T-helper 2 cell treated with Interferon-gamma antibody and Interleukin-4, amounts not matched to agents 5 μg/mL and 100 μg/mL, for 36 hours (primary cell): Measurements from ENCODE around the gene EPHA3.
"Not testable (repeated sequence)": the region's sequence is repeated elsewhere in the genome, so short reads cannot be mapped to it uniquely, and the experiment has no call there.

Experiments
- DNase-seq: peaks from one replicate; pipeline ENCODE4 v3.0.0; 2021; ENCODE audit warnings: low spot score
- H3K27ac Mint-ChIP-seq: one replicate; pipeline ENCODE4 v1.8.0; 2021; ENCODE audit warnings: mild to moderate bottlenecking, mixed read lengths
- H3K27me3 Mint-ChIP-seq: one replicate; pipeline ENCODE4 v1.8.0; 2021; ENCODE audit warnings: low read depth, mixed read lengths
- H3K36me3 Mint-ChIP-seq: one replicate; pipeline ENCODE4 v1.8.0; 2021; ENCODE audit warnings: low read depth, mixed read lengths
- H3K4me1 Mint-ChIP-seq: one replicate; pipeline ENCODE4 v1.8.0; 2021; ENCODE audit warnings: low read depth, mixed read lengths
- H3K4me3 Mint-ChIP-seq: one replicate; pipeline ENCODE4 v1.8.0; 2022; ENCODE audit warnings: mild to moderate bottlenecking, moderate library complexity, mixed read lengths
- H3K9me3 Mint-ChIP-seq: one replicate; pipeline ENCODE4 v1.8.0; 2021; ENCODE audit warnings: mixed read lengths

EPHA3 gene

DNA sequence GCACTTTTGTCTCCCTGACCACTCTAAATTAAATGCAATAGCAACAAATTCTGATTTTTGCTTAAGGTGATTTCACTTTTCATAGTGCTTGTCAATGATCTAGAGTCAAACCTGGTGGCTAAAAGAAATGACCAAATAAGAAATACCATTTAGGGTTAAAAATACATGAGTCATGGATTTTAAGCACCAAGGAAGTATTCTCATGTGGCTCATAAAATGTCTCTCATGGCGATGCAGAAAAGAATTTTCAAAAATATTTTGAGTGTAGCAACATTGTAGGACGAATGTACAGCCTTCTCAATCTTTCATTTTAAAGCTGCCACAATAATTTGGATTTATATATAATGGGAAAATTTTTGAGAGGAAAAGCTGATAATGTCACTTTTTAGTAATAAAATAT, 193.6 kb downstream of the EPHA3 start:
- no peak overlapping the region for H3K27ac Mint-ChIP-seq
- no peaks in the 10 kb centered on the region for H3K36me3 Mint-ChIP-seq
- no peaks in the 10 kb centered on the region for H3K27me3 Mint-ChIP-seq
- DNase-seq = no peak
- H3K9me3 Mint-ChIP-seq = peaks cover 18% of the 10 kb centered on the region
- H3K4me1 Mint-ChIP-seq = no peaks in the 10 kb centered on the region
- no peak overlapping the region for H3K4me3 Mint-ChIP-seq

DNA sequence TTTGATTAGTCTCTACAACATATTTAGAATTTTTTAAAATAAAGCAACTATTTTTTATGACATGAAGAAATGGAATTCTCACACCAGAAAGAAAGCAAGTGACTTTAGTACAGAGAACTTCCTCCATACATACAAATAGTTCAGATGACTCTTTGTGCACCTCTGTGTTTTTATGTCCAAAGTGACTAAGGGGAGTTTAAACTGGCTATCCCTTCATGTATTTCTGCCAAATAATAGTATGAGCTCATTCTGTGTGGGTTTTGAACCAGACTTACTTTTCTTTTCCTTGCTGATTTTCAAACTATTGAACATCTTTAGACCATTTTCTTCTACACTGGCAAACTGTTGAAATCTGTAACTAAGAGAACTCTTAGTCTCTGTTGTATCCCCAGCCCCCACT, 196.3 kb downstream of the EPHA3 start:
- no peak for DNase-seq
- no peak overlapping the region for H3K27ac Mint-ChIP-seq
- peaks cover 17% of the 10 kb centered on the region for H3K9me3 Mint-ChIP-seq
- no peaks in the 10 kb centered on the region for H3K4me1 Mint-ChIP-seq
- H3K4me3 Mint-ChIP-seq = no peak overlapping the region
- no peaks in the 10 kb centered on the region for H3K36me3 Mint-ChIP-seq
- no peaks in the 10 kb centered on the region for H3K27me3 Mint-ChIP-seq

DNA sequence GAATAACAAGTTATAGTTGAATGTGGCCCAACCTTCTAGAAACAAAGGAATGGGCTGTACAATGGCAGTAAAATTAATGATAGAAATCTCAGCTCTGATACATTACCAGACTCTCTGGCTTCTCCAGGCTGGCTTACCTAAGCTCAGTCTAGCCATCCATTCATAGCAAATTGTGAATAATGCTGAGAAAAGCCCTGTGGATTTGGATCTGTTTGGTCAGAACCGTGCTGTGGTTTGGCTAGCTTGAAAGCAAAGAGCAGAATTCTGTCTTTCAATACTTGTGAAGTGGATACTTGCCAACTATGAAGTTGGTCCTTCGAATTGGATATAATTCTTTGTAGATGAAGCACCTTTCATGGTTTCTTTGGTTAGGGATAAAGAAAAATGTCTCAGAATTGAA, 199.1 kb downstream of the EPHA3 start:
- Mint-ChIP-seq H3K36me3 (no peaks in the 10 kb centered on the region), H3K4me1 (no peaks in the 10 kb centered on the region), H3K9me3 (peaks cover 18% of the 10 kb centered on the region), H3K27ac (no peak overlapping the region), H3K4me3 (no peak overlapping the region), H3K27me3 (no peaks in the 10 kb centered on the region)
- DNase-seq = no peak

DNA sequence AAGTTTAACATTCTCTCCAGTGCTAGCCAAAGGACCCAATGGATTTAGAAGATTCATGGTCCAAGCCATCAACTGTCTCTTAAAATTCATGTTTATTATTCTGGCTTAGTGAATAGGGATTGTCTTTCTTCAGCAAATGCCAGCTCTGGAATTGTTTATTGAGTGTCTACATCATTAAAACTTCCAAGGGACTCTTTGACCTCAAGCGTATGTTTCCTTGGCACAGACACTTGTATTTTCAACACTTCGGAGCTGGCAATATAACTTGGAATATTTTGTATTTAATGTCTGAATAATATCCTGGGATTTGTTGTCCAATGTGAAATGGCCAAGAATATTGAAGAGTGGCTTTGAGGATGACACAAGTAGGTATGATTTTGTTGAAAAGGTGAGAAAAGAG, 204.2 kb downstream of the EPHA3 start:
- Mint-ChIP-seq H3K27ac (no peak overlapping the region), H3K4me3 (no peak overlapping the region), H3K27me3 (no peaks in the 10 kb centered on the region), H3K36me3 (no peaks in the 10 kb centered on the region), H3K4me1 (no peaks in the 10 kb centered on the region), H3K9me3 (peaks cover 9% of the 10 kb centered on the region)
- DNase-seq = no peak

DNA sequence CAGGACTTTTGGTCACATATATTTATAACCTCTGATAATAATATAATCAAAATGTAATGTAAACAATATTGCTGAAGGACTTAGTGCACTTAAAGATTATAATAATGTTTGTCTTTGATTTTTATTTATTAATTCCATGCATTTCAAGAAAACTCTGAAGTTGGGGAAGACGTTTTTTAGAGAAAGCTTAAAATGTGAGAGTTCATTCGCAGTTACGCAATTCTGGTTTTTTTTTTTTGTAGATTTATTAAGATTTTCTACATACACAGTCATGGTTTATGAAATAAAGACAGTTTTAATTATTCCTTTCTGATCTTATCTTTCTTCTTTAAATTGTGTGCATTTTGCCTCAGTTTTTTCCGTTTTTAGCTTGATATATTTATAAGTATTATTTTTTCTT, 204.7 kb downstream of the EPHA3 start:
- Mint-ChIP-seq H3K4me1 (no peaks in the 10 kb centered on the region), H3K36me3 (no peaks in the 10 kb centered on the region), H3K9me3 (peaks cover 9% of the 10 kb centered on the region), H3K4me3 (no peak overlapping the region), H3K27ac (no peak overlapping the region), H3K27me3 (no peaks in the 10 kb centered on the region)
- no peak for DNase-seq

DNA sequence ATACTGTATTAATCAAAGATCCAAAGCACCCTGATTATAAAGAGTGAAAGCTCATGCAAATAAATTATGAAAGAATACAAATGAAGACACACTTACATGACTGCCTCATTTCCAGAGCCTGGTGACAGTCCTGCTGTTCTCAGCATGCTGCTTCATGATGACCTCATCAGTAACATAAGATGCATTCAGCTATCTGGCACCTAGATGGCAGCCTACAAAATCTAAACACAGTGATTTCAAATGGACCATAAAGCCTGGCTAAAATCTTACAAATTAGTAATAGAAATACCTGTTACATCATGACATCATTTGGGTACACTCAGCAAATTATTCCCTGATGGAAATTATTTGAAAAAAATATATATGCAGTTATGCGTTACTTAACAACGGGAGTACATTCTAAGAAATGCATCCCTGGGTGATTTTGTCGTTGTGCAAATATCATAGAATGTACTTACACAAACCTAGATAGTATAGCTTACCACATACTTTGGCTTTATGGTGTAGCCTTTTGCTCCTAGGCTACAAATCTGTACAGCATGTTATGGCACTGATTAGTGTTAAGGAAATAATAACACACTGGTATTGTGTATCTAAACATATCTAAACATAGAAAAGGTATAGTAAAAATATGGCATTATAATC, 207.2 kb downstream of the EPHA3 start:
- H3K9me3 Mint-ChIP-seq = peaks cover 5% of the 10 kb centered on the region
- no peaks in the 10 kb centered on the region for H3K36me3 Mint-ChIP-seq
- no peak overlapping the region for H3K4me3 Mint-ChIP-seq
- no peak overlapping the region for H3K27ac Mint-ChIP-seq
- no peaks in the 10 kb centered on the region for H3K27me3 Mint-ChIP-seq
- H3K4me1 Mint-ChIP-seq = no peaks in the 10 kb centered on the region
- no peak for DNase-seq

DNA sequence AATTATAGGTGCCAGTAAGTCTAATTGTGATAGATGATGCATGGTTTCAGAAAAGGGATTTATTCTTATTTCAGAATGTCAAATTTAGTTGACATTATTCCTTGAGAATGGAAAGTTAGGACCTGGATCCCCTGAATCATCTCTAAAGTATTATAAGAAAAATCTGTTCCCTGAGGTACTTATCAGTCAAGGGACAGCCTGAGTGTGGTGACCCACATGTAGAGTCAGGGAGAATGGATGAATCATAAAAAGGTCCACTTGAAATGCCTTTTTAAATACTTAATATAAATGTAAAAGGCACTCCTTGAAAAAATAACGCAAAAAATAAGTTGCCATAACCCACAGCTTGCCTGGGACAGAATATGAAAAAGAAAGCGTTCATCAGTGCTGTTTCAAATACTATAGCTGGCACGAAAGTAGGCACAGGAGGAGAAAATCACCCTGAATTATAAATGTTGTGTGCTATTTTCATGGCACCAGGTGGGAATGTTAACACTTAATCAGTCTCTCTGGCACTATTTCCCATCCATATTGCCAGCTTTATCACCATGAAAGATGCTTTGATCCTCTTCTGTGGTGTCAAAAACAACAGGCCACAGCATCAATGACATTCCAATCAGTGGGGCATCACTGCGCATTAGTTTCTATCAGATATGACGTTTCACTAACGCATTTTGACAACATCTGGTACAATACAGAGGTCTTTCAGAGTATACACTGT, 208.5 kb downstream of the EPHA3 start:
- no peak overlapping the region for H3K4me3 Mint-ChIP-seq
- no peaks in the 10 kb centered on the region for H3K27me3 Mint-ChIP-seq
- no peak overlapping the region for H3K27ac Mint-ChIP-seq
- DNase-seq = no peak
- H3K36me3 Mint-ChIP-seq = no peaks in the 10 kb centered on the region
- no peaks in the 10 kb centered on the region for H3K4me1 Mint-ChIP-seq
- H3K9me3 Mint-ChIP-seq = peaks cover 5% of the 10 kb centered on the region

DNA sequence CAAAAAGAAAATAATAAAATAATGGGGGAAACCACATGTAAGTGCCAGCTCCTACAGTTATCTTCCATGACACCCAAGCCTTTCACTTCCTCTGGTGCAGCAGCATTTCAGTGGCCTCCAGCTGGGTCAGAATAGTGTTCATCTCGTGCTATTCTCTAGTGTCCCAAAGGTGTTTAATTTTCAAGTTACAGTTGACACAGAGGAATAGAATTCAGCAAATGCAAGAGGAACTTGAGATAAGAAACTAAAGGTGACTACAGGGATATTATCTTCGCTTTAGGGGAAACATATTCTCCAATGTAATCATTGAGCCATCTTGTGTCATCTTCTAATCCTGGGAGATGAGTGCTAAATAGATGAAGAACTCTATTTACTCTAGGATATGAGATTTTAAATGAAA, 212.8 kb downstream of the EPHA3 start:
- no peak overlapping the region for H3K27ac Mint-ChIP-seq
- no peaks in the 10 kb centered on the region for H3K27me3 Mint-ChIP-seq
- H3K4me3 Mint-ChIP-seq = no peak overlapping the region
- no peak for DNase-seq
- H3K4me1 Mint-ChIP-seq = no peaks in the 10 kb centered on the region
- H3K9me3 Mint-ChIP-seq = peaks cover 12% of the 10 kb centered on the region
- H3K36me3 Mint-ChIP-seq = no peaks in the 10 kb centered on the region

DNA sequence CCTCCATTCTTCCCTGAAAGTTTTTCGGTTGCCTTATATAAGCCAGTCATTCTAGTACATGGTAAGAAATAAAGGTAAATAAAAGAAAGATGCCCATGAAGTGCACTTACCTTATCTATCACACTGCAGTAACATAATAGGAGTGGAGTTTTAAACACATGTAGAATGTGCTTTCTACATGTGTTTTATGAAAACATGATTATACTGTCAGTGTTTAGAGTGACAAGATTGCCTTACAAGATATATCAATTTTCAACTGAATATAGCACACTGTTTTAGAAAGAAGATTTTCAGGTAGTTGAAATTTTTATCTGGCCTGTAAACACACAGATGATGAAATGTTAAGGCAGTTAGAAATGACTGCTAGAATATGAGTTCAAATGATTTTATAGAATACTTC, 219.6 kb downstream of the EPHA3 start:
- no peak for DNase-seq
- no peaks in the 10 kb centered on the region for H3K27me3 Mint-ChIP-seq
- no peaks in the 10 kb centered on the region for H3K36me3 Mint-ChIP-seq
- no peak overlapping the region for H3K27ac Mint-ChIP-seq
- H3K4me3 Mint-ChIP-seq = no peak overlapping the region
- H3K9me3 Mint-ChIP-seq = peaks cover 28% of the 10 kb centered on the region
- H3K4me1 Mint-ChIP-seq = no peaks in the 10 kb centered on the region

DNA sequence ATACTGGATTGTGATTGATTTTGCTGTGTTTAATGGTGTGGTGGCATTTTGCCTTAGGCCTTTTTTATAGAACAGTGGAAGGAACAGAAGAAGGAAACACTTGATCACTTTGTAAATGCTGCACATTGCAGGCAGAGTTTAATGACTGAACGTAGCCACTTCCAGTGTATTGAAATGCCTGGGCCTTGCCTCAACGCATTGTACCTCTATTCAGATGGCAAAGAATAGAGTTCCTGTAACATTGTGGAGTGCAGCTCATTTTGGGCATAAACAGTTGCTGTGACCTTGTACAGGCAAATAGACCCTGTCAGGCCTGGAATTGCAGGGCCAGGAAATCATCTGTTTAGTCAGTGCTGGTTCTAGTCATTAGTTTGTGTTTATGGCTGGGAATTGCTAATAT, 225.0 kb downstream of the EPHA3 start:
- Mint-ChIP-seq H3K27ac (no peak overlapping the region), H3K4me3 (no peak overlapping the region), H3K36me3 (no peaks in the 10 kb centered on the region), H3K27me3 (no peaks in the 10 kb centered on the region), H3K9me3 (peaks cover 23% of the 10 kb centered on the region), H3K4me1 (no peaks in the 10 kb centered on the region)
- DNase-seq = no peak

DNA sequence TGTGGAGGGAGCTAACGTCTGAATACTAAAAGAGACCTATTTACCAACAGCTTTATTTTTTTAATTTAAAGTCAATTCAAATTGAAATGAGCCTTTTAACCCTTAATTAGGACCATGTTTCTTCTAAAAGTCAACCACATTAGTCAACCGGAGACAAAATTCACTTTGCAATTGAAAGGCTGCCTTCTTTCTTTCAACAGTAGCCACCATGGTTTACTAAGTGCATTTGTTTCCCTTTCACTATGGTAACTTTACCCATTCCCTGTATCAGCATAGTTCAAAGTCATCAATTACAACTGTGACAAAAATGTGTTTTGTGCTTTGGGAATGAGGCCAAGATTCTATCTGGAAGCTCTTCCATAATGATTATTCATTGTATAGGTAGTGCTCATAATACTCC, 225.4 kb downstream of the EPHA3 start:
- no peaks in the 10 kb centered on the region for H3K36me3 Mint-ChIP-seq
- no peak overlapping the region for H3K27ac Mint-ChIP-seq
- no peak overlapping the region for H3K4me3 Mint-ChIP-seq
- no peak for DNase-seq
- no peaks in the 10 kb centered on the region for H3K27me3 Mint-ChIP-seq
- H3K9me3 Mint-ChIP-seq = peaks cover 22% of the 10 kb centered on the region
- H3K4me1 Mint-ChIP-seq = no peaks in the 10 kb centered on the region

DNA sequence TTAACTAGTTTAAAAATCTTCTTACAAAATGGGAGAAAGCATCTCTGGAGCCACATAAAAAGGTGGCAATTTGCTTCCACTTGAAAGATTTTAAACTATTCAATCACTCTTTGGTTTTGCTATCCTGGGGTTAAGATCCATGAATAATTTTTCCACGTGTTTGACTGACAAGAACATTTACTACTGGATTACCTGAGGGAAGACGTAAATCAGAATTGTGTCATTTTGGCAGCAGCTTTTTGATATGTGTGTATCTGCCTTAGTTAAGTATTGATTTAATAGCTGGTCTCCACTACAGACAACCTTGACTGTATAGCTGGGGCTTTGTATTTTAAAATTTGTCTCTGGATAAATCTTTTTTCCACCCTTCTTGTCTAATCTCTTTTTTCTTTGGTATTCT, 228.3 kb downstream of the EPHA3 start:
- Mint-ChIP-seq H3K27me3 (no peaks in the 10 kb centered on the region), H3K4me3 (no peak overlapping the region), H3K27ac (no peak overlapping the region), H3K36me3 (no peaks in the 10 kb centered on the region), H3K9me3 (peaks cover 13% of the 10 kb centered on the region), H3K4me1 (no peaks in the 10 kb centered on the region)
- no peak for DNase-seq

DNA sequence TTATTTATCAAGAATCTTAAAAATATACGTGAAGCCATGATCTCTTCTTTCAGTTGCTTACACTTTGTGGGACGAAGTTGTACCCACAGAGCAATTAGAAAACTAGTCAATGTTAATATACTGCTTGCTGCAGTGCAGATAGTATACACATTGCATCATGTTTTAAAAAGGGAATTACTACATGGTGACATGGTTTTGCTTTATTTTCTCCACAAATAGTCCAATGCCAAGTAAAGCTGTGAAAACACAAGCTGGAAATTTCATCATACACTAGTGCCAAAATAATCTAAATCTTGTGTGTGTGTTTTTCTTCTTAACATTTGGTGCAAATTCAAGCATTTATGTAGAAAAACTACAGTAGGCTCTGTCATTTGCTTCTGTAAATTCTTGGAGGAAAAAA, 233.0 kb downstream of the EPHA3 start:
- DNase-seq = no peak
- Mint-ChIP-seq H3K27me3 (no peaks in the 10 kb centered on the region), H3K9me3 (peaks cover 10% of the 10 kb centered on the region), H3K27ac (no peak overlapping the region), H3K36me3 (no peaks in the 10 kb centered on the region), H3K4me3 (no peak overlapping the region), H3K4me1 (no peaks in the 10 kb centered on the region)

DNA sequence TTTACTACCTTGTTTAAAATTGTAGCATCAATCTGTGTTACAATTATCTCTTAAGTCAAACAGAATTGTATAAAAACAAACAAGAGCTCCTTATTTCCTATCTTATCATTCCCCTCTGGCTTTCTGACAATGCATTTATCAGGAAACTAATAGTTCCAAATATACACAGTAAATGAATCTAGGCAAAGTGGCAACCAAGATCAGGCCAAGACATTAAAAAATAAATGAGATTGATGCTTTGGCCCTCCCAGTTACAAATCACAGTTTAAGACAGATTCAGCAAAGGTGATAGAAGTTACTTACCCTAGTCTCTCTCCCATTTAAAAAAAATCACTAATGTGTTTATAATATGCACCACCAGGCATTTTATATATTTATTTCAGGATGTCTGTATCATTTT, 236.7 kb downstream of the EPHA3 start:
- no peaks in the 10 kb centered on the region for H3K27me3 Mint-ChIP-seq
- H3K4me3 Mint-ChIP-seq = no peak overlapping the region
- no peaks in the 10 kb centered on the region for H3K36me3 Mint-ChIP-seq

DNA sequence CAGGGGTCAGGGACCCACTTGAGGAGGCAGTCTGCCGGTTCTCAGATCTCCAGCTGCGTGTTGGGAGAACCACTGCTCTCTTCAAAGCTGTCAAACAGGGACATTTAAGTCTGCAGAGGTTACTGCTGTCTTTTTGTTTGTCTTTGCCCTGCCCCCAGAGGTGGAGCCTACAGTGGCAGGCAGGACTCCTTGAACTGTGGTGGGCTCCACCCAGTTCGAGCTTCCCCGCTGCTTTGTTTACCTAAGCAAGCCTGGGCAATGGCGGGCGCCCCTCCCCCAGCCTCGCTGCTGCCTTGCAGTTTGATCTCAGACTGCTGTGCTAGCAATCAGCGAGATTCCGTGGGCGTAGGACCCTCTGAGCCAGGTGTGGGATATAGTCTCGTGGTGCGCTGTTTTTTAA, 243.5 kb downstream of the EPHA3 start:
- not testable (repeated sequence) for H3K27ac Mint-ChIP-seq, H3K4me3 Mint-ChIP-seq, H3K4me1 Mint-ChIP-seq, H3K27me3 Mint-ChIP-seq, DNase-seq, H3K36me3 Mint-ChIP-seq
- peaks cover 15% of the 10 kb centered on the region for H3K9me3 Mint-ChIP-seq

More for the DNA sequence above, 236.7 kb downstream of the EPHA3 start:
- Mint-ChIP-seq H3K9me3 (peaks cover 7% of the 10 kb centered on the region), H3K27ac (no peak overlapping the region), H3K4me1 (no peaks in the 10 kb centered on the region)
- DNase-seq = no peak
